Activated CD4-positive, alpha-beta T cell treated with anti-CD3 and anti-CD28 coated beads, Interleukin-2, amount 50 U/mL, for 16 hours (primary cell): ENCODE data around the gene NPEPL1.

ENCODE experiments used
- DNase-seq: peaks from one replicate; pipeline ENCODE4 v3.0.0-alpha.2; 2020

NPEPL1 gene

DNA sequence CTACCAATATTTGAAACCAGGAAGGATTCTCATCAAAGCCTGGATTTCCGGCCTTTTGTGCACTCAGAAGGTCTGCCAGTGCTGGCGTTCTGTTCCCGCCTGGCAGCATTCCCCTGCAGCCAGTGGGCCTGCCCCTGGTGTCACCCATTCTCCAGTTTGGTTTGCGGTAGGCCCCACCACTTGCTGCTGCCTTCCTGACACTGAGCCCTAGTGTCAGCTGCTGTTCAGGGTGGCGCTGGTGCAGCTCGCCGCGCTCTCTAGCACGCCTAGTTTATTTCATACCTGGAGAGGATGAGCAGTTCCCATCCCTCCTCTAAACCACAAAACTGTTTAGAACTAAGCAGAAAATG is 9.5 kb downstream of the NPEPL1 start:
- DNase-seq = no peak

DNA sequence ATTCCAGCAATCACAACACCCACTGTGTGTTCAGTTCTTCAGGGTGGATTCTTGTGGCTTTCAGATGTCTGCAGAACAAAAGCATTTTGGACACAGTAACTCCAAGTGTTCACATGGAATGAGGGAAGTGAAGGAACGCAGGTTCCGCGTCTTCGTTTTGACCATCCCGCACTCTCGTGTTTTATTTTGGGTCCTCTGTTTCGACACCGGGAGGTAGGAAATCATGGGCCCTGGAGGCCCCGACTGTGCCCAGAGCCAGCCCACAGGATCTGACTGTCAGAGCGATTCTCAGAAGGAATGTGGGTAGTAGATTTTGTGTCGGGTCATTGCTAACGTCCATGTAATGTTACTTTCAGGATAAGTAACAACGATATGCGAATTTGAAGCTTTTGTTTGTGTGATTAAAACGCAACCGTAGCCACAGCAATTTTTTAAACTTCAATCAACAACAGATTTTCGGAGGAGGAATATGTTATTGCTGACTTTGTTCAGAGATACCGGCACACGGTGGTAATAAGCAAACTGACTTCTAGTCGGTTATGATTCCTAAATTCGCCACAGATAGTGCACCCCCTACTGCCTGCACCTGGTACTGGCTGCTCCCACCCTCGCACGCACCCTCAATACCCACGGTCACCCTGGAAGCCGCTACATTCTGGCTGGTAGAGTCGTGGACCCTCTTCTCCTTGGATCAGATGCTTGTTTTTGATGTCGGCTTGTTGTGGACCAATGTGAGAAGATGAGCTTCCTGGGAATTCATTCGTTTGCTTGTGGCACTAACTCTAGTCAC is 10.5 kb downstream of the NPEPL1 start:
- DNase-seq = no peak

DNA sequence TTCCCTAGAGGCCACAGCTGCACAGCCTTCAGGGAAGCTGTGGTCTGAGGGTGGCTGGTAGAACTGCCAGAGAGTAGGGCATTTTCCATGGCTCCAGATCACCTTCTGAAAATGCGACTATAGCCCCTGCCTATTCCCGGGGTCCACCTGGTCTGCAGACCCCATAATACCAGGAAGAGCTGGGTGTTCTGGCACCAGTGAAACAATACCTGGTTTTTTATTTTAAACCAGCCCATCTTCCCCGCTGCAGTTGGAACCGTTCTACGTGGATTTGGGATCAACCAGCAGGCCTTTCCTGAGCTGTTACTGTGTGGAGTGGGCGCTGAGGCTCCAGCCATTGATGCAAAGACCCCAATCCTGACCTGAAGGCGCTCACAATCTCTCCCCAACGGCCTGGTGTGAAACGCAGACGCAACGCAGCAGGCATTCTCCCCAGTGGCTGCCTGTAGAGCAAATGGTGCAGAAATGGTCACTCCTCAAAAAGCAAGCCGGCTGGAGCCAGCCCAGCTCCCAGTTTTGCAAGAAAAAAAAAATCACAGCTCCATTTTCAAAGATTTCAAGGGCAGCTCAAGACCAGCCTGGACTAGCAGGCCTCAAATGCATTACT is 11.3 kb downstream of the NPEPL1 start:
- DNase-seq = no peak

DNA sequence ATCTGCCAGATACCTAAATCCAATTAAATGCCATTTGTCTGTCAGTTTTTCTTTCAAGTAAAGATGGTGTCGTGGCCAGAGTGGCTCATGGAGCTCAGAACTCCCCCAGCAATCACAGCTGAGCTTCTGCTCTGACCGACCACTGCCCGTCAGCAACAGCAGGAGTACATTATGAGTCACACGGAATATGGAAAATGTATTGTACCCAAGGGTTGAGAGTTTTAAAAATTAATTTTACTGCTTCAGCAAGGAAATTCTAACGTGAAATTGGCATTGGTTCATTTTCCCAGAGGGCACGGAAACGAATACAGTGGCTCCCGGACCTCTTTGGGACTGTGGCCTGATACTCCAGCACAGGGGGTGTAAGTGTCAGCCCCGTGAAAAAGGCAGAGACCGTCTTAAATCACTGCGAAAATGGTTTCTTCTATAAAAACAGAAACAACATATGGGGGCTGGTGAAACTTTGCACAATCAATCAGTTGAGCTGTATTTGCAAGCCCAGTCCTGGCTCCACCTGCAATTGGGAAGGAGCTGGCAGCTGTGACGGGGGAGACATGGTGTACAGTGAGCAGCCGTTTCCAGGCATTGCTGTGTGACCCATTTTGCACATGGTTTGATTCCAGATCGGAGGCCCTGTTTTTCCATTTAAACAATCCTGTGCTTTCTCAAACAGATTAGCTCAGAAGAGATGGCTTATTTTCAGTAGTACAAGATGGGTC is 12.8 kb downstream of the NPEPL1 start:
- no peak for DNase-seq

DNA sequence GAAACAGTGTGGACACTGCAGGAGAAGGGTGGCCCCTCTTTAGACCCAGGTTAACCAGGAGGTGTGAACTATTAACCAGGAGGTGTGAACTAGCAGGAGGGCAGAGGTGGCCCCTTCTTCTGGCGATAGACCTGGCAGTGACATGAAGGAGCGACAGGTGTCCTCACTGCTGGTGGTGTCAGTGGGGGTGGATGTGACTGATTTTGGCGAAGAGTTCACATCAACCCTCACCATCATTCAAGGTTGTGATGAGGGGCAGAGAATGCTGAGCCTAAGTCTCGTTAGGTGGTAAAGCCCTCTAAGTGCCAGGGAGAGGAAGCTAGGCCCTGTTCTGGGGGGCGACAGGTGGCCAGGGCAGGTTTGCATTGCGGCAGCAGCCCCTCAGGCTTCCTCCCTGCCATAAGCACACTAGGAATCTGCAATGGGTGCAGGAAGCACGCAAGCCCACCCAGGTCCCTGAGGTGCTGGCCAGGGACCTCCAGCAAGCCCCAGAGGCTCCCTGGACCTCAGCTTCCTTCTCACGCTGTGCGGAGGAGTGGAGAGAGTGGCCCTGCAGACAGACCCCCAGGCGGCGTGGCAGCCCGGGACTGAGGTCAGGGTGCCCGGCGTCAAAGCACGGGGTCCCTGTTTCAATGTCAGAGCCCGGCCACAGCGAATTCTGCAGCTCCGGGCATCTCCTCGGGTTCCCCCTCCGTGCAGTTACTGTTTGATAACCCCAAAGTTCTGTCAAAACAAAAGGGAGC is 13.7 kb downstream of the NPEPL1 start:
- no peak for DNase-seq

DNA sequence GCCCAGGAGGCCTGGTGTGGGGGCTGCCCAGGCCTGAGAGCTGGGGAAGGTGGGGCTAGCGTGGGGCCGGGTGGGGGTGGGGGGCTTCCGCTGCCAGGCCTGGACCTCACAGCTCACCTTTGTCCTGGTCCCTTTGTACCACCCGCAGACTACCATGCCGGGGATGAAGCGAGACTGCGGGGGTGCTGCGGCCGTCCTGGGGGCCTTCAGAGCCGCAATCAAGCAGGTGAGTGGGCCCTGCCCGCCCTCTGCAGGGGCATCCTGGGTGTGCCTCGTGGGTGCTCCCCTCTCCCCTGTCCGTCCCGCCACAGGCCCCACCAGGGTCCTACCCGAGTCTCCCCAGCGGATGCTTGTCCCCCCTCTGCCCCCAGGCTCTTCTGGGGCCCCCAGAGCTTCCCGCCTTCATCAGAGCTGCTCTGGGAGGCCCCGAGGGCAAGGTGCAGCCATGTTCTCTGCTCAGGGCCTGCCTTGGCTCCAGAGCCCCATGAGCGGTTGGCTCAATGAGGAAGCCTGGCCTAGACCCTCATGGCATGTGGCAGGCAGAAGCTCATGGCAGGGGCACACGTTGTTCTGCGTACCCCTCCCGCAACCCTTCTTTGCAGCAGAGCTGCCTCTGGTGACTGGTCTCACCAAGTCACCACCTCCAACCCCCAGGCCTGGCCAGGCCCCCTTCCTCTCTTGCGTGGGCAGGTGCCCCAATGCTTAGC is 14.5 kb downstream of the NPEPL1 start:
- no peak for DNase-seq

DNA sequence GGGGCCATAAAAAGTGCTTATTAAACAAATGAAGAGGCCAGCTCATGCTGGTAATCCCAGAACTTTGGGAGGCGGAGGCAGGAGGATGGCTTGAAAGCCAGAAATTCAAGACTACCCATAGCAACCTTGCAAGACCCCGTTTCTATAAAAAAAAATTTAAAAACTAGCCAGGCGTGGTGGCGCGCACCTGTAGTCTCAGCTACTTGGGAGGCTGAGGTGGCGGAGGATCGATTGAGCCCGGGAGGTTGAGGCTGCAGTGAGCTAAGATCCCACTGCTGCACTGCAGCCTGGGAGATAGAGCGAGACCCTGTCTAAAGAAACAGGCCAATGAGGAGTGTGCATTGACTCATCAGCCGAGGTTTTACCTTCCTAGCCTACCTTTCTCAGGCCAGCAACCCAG is 15.2 kb downstream of the NPEPL1 start:
- DNase-seq = no peak

DNA sequence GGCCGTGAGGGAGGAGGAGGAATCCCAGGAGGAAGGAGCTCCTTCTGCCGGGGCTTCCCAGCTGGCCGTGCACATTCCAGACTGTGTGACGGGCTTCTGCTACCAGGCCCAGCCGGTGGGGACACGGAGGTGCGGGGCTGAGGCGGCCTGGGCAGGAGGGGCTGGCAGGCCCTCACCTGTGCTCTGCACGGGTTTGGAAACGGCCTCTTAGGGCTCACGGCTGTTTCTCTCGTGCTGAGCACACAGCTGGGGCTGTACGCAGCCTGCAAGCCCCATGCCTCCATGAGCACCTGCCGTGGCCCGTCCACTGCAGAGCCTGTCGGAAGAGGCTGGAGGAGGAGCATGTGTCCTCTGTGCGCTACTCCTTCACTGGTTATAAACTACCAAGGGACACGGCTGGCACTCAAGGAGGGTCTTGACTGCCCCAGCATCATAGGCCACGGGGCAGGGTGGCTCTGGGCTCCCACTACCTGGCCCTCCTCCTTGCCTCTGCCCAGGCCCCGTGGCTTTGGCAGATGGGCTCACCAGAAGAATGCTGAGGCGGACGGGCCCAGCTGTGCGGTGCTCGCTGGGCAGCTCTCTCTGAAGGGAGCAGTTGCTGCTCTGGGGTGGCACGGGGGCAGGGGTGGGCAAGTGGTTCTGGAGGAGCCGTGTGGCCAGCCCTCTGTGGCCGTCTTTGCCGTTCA is 15.8 kb downstream of the NPEPL1 start:
- DNase-seq = no peak

DNA sequence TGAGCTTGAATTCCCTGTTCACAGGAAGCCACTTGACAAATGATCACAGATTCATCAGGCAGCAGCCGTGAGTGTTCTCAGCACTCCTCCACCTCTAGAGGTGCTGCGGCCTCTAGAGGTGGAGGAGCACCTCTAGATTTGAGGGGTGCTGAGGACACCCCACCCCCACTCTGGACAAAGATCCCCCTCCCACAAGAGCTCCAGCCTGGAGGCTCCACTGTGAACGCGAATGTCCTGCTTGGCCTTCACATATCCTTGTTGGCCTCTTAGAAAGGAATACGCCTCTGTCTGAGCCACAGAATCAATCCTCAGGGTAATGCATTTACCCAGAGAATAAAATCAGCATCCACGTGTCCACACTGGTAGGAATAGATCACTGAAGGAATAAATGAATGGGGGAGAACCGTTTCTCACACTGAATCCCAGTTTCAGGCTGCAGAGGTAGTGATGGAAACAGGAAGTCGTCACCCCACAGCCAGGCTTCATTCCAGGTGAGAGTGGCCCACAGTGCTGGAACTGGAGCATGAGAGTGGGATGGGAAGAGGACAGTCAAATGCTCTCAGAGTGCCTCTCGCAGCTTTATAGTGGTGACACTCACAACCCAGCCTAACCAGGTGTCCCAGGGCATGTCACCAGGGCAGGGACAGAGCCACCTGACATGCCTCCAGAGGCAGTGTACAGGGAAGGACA is 16.6 kb downstream of the NPEPL1 start:
- DNase-seq = no peak

DNA sequence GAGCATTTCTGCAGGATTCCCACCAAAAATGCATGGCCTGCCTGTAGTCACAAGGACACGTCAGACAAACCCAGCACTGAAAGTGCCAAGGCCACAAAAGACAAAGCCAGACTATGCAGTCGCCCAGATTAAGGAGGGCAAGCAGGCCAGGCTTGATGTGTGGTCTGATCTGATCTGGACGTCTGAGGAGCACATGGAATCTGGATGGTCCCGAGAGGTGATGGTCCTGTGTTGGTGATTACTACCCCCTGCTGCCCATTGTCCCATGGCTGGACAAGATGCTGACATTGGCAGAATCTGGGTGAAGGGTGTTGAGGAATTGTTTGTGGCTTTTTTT is 17.1 kb downstream of the NPEPL1 start:
- no peak for DNase-seq

DNA sequence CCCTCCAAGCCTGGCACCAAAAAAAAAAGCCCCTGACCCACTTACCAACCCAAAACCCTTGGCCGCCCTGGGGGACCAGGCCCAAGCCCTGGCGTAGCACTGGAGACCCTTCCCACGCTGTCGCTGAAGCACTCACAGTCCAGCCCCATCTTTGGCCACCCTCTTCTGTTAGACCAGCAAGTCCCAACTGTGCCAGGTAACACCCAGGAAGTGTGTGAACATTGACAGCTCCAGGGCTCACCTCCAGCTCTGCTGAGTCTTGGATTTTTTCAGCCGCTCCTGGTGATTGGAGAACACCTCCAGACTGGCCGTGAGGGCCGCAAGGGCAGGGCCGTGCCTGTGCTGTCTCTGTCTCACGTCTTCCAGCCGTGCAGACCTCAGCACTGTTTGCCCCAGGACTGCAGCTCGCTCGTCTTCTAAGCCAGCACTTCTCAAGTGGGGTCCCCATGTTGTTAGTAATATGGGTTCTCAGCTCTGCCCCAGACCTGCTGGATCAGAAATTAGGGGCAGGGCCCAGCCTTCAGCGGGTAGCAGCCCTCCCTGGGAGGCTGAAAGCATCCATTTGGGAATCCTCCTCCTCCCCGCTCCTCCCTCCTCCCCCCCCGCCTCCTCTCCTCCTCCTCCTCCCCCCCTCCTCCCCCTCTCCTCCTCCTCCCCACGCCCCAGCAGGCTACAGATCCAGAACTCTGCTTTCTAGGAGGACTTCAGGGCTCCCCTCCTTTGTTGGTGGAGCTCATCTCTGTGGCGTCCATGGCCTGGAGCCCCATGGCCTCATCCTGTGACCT is 18.1 kb downstream of the NPEPL1 start:
- DNase-seq = no peak

DNA sequence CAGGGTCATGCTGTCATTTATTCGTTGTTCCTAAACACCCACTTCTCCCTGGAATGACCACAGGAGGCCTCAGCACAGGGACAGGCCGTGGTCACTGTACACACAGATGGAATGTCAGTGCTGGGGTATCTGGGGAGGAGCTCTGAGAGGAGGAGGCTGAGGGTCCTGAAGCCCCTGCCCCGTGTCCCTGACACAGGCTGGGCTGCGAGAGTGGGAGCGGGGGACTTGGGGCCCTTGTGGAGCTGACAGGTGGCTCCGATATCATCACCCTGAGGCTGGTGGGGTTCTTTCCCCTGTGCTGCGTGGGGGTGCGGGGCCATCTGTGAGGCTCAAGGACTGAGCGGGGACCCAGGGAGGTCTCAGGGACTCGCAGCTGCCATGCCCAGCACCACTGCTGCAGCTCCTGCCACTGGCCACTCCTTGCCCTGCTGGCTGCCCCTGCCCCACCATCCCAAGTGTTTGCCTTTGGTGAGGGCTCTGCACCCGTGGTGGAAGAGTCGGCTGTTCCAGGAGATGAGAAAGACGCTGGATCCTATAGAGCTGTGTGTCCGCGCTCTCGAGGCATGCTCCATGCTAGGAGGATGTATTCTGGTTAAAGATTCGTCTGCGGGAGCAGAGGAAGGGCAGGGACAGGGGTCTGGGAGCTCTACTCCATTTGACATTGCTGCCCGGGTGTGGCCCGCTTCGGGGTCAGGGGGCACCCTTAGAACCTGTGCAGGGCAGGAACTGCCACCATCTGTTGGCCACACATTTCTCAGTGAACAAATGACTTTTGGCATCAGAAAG is 18.9 kb downstream of the NPEPL1 start:
- no peak for DNase-seq

DNA sequence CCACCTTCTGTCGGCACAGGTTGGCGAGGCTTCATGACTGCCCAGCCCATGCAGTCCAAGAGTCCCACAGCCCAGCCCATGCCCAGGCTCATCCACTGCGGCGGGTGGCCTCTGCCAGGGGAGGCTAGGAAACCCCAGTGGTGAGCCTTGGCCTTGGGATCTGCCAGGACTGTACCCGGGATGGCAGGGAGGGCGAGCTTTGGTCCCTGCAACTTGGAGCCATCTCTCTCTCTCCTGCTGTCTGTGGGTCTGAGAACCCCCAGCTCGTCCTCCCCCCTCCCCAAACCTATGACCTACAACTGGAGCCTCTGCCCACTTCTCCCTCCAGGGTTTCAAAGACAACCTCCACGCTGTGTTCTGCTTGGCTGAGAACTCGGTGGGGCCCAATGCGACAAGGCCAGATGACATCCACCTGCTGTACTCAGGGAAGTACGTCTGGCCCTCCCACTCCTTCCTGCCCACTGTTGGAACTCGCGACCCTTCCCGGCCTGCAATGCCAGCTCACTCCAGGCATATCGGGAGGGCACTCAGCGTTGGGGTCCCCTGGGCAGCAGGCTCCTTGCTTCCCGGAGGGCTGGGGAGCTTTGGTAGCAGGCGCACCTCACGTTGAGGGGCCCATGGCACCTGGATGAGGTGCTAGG is 19.7 kb downstream of the NPEPL1 start:
- DNase-seq = no peak

DNA sequence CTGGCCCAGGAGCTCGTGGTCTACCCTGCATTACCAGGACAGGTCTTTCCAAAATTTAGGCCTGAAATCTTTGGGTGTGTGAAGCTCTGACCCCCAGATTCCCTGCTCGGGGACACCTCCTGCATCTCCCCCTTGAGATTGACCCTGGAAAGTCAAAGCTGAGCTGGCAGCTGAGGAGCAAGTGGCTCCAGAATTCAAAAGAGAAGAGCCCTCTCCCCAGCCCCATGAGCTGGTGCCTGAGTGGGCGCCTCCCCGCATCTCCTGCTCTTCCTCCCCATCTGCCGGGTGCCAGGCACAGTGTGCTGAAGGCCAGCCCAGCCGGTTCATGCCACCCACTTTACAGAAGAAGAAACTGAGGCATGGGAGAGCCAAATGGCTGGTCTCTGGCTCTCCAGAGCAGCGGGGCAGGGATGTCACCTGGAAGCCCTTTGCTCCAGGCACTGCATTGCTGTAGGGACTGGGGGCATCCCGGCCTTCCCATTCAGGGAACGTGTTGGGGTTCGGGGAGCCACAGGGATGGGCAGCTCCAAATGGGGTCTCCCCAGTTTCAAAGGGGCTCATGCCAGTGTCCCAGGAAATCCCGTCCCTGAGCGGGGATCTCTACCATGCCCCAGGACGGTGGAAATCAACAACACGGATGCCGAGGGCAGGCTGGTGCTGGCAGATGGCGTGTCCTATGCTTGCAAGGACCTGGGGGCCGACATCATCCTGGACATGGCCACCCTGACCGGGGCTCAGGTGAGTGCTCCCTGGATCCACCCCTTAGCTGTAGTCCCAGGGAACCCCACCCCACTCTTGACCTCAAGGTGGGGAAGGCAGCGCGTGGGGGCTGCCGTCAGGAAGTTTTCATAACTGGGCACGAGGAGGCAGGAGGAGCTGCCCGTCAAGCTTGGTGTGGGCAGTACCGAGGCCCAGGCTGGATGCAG is 20.5 kb downstream of the NPEPL1 start:
- no peak for DNase-seq

DNA sequence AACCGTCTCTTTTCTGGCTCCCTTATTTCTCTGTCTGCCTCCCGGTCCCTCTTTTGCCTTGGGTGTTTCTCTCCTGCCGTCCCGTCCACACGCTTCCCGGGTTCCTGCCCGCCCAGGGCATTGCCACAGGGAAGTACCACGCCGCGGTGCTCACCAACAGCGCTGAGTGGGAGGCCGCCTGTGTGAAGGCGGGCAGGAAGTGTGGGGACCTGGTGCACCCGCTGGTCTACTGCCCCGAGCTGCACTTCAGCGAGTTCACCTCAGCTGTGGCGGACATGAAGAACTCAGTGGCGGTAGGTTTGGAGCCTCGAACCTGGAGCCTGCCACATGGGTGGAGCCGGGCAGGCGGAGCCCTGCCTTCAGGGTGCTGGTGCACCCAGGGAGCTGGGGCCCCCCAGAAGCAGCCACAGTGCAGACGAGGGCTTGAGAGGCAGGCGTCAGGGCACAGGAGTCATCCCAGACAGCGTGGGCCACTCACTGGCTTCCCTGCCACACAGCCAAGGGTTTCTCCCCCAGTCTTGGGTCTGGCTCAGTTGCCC is 21.3 kb downstream of the NPEPL1 start:
- no peak for DNase-seq

DNA sequence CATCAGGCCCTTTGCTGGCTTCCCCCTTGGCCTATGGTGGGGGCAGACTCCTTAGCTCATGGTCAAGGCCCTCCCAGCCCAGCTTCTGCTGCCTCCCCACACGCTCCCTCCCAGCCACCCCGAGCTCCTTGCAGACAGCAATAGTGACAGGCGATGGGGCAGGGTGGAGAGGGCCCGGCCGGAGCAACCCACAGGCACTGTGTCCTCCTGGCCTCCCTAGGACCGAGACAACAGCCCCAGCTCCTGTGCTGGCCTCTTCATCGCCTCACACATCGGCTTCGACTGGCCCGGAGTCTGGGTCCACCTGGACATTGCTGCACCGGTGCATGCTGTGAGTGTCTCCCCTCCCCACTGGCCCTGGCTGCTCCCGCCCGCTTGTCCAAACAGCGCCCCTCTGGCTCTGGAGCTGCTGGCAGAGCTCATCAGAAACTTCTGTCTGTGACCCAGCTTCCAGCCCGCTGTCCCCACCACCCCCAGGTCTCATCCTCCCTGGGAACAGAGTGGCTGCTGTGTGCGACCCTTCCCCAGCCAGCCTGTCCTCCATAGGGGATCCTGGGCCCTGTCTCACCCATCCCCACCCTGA is 21.8 kb downstream of the NPEPL1 start:
- no peak for DNase-seq

DNA sequence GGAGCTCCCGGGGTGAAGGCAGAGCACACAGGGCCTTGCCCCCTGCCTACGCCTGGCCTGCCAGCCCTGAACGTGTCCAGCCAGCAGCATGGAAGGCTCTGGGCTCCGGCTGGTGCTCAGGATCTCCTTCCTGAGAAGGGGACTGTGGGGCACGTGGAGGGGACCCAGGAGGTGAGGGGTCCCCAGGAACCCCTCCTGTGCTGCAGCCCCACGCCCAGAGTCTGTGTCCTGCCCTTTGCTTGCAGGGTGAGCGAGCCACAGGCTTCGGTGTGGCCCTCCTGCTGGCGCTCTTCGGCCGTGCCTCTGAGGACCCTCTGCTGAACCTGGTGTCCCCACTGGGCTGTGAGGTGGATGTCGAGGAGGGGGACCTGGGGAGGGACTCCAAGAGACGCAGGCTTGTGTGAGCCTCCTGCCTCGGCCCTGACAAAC is 22.3 kb downstream of the NPEPL1 start:
- DNase-seq = no peak

DNA sequence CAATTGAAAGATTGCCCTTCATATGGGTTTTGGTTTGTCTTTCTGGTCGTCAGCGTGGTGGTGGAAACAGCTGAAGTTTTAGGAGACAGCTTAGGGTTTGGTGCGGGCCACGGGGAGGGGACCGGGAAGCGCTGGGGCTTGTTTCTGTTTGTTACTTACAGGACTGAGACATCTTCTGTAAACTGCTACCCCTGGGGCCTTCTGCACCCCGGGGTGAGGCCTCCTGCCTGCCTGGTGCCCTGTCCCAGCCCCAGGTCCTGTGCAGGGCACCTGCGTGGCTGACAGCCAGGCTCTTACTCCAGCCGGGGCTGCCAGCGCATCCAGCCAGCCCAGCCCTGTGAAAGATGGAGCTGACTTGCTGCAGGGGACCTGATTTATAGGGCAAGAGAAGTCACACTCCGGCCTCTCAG is 22.8 kb downstream of the NPEPL1 start:
- no peak for DNase-seq
